NCI-H1105 treated with DMSO at 0.1 percent for 48 hours (cell line): ENCODE results near the gene ARHGAP15.

Source experiments
- DNase-seq: peaks from one replicate; lab custom pipeline; 2025; lab: John Stamatoyannopoulos, UW

The ARHGAP15 gene

GRCh38 chr2:143690235-143690634 is 561.0 kb downstream of the ARHGAP15 start:
- DNase-seq = no peak

DNA sequence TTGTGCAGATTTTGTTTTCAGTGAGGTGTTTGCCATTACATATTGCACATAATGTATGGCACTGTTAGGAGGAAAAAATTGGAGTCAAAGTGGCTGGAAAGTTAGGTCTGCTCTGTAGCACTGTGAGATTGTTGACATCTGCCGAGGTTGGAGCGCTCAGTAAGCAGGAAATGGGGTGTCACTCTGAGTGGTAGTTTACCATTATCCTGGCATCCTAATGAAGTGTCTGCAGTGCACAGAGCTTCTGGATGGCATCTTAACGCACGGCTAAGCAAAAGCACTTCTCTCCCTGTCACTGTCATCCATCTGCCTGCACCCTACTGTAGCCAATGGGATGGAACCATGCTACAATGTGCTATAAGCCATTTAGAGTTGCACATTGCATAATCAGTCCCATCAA is 561.9 kb downstream of the ARHGAP15 start:
- no peak for DNase-seq

GRCh38 chr2:143692162-143692561 is 562.9 kb downstream of the ARHGAP15 start:
- DNase-seq = no peak

DNA sequence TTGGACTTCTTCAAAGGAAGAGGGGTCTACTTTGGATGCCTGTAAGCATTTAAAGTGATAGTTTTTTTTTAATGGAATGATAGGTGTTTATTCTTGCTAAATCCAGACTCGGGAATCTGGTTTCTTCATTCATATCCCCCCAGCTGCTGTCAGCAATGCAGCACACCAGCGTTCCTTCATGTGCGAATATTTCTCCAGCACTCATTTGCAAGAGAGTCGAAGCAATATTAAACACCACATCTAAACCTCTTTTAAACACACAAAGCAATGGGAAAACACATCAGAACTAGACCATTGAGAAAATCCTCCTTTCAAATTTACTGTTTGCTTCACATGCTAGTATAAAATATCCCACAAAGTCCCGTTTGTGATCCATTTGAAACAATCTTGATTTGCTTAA is 563.7 kb downstream of the ARHGAP15 start:
- no peak for DNase-seq

- no peak for DNase-seq
Measured at GRCh38 chr2:143694335-143694734, 565.1 kb downstream of the ARHGAP15 start.

- no peak for DNase-seq
Measured at GRCh38 chr2:143696651-143697050, 567.4 kb downstream of the ARHGAP15 start.

- no peak for DNase-seq
Measured at GRCh38 chr2:143697744-143698143, 568.5 kb downstream of the ARHGAP15 start.

GRCh38 chr2:143698352-143698751 is 569.1 kb downstream of the ARHGAP15 start:
- DNase-seq = no peak

GRCh38 chr2:143698888-143699570 is 569.8 kb downstream of the ARHGAP15 start:
- no peak for DNase-seq

GRCh38 chr2:143700865-143701264 is 571.6 kb downstream of the ARHGAP15 start:
- DNase-seq = no peak

DNA sequence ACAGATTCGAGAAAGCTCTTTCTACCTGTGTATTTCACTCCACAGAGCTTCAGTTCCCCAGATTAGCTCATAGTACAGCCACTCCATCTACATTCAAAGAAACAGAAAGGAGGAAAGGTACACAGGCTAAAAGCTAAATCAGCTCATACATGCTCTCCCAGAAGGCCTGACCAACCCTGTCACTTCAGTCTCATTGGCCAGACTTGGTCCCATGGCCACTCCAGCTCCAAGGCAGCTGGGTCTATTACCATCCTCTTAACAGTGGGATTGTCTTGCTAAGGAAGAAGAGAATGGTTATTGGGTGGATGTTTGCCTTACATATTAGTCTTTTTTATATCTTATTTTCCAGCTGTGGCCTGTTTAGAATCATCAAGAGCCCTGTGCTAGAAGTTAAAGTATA is 572.6 kb downstream of the ARHGAP15 start:
- no peak for DNase-seq

GRCh38 chr2:143702931-143703330 is 573.7 kb downstream of the ARHGAP15 start:
- no peak for DNase-seq

DNA sequence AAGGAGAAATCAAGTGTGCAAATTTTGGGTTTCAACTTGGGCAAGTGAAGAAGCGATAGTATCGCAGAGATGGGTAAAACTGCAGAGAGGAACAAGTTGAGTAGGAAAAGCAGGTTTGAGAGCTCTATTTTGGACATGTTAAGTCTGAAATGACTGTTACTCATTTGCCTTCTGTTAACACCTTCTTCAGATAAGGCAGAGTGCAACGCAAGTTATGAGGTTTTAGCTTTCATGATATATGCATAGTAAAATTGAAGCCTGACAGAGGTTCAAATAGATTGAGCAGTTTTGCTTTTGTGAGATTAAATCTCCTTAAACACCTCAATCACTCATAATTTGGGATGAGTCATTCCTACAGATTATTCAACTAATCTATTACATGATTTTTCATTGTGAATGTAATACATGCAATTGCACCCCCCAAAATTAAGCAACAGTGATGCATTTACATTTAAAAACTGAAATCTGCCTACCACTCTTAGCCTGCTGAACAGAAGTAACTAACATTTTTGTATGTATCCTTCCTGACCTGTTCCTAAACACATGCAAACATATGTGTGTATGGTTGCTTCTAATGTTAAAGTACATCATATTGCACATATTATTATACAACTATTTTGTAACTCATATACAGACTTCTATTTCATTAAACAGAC is 575.4 kb downstream of the ARHGAP15 start:
- no peak for DNase-seq

- no peak for DNase-seq
Measured at GRCh38 chr2:143705108-143705707, 576.0 kb downstream of the ARHGAP15 start.

GRCh38 chr2:143706354-143706753 is 577.1 kb downstream of the ARHGAP15 start:
- DNase-seq = no peak

DNA sequence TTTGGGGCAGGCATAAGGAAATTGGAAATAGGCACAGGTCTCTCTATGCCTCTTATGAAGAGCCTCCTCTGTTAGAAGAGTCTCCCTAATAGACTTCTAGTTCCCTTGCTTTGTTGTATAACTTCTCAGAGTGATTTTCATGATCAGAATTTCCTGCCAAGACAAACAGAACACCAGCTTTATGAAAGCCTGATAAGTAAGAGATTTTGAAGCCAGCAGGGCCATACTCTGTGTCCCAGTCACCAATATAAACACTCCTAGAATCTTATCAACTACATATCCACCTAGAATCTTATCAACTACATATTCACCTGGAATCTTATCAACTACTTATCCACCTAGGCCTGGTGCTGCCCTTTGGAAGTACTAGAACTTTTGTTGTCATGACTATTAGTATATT is 579.5 kb downstream of the ARHGAP15 start:
- no peak for DNase-seq

DNA sequence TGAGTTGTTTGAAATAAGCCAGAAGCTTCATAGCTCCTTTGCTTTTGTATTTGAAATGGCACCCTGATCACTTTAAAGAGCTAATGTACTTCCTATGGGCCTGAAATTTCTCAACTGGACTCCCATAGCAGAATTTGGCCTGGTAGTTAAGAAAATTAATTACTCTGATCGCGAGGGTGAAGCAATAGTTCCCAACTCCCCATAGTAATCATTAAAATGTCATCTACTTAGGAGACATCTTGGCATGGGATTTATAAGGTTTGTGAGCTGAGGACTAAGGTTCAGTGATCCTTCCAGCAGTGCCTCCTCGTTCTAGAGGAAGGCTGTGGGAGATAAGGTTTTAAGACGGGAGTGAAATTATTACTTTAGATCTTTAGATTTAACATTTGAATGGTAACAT is 581.0 kb downstream of the ARHGAP15 start:
- no peak for DNase-seq

DNA sequence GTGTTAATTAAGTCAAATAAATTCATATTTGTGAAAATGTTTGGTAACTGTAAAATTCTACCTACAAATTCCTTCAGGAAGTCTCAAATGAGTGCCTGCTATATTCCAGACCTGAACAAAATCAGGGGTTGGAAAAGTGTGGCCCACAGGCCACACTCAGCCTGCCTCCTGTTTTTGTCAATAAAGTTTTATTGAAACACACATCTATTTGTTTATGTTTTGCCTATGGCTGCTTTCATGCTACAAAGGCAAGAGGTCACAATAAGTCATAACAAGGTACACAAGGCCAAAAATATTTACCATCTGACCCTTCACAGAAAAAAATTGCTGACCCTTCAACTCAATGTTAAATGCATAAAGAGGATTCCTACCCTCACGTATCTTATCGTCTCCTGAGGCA is 581.7 kb downstream of the ARHGAP15 start:
- DNase-seq = no peak

DNA sequence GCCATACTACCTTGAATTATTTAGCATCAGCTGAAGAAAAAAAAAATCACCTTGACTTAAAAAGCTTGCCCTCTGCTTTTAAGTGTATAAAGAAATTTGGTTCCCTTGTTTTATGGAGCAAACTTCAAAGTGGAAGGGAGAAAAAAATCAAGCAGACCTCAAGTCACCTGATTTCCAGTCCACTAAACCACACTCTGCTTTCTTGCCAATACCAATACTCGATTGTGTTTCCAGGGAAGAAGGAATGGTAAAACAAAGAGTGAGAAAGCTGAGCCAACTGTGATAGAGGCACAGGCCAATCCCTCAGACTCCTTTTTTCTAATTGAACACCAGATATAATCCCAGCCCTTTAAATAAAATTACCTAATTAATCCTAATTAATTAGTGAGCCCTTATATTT is 587.3 kb downstream of the ARHGAP15 start:
- DNase-seq = no peak

DNA sequence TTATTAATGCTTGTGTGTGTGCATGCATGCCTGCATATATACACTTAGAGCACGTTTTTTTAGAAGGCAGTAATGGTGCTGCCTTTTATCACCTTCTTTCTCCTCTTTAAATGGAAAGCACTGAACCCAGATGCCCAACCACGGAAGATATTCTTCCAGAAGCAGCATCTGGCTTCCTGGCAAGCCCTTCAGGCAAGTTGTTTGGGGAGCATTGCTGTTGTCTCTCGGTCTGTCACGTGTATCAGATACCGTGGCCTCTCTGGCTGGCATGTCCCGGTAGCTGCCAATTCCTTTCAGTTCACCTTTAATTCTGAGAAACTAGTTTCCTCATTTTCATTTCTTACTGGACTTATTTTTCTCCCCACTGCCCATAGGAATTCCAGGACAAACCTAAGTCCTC is 587.8 kb downstream of the ARHGAP15 start:
- DNase-seq = no peak

GRCh38 chr2:143717536-143718168 is 588.4 kb downstream of the ARHGAP15 start:
- no peak for DNase-seq

- no peak for DNase-seq
Measured at GRCh38 chr2:143718745-143719144, 589.5 kb downstream of the ARHGAP15 start.

- no peak for DNase-seq
Measured at GRCh38 chr2:143719406-143719805, 590.2 kb downstream of the ARHGAP15 start.
